HG02870 (cell line): ENCODE data around the gene RPL27A.

ENCODE experiments used
- ATAC-seq: cut with Tn5 transposase; IDR thresholded peaks from one replicate; pipeline ENCODE4 v1.9.1; 2021; ENCODE audit warnings: mild to moderate bottlenecking, moderate library complexity; ENCODE audit not compliant: unreplicated experiment

RPL27A gene

GRCh38 chr11:8672346-8672745 is 10.2 kb upstream of the RPL27A start:
- no peak for ATAC-seq

GRCh38 chr11:8674859-8675258 is 7.7 kb upstream of the RPL27A start:
- no peak for ATAC-seq

- no peak for ATAC-seq
Measured at GRCh38 chr11:8676458-8676857, 6.1 kb upstream of the RPL27A start.

GRCh38 chr11:8679006-8679405 is 3.6 kb upstream of the RPL27A start:
- no peak for ATAC-seq

GRCh38 chr11:8681837-8682302 is 722 bp upstream of the RPL27A start:
- no peak for ATAC-seq

GRCh38 chr11:8683115-8683807 is 669 bp downstream of the RPL27A start:
- ATAC-seq: no peak

GRCh38 chr11:8684600-8685290 is 2.2 kb downstream of the RPL27A start:
- no peak for ATAC-seq

- no peak for ATAC-seq
Measured at GRCh38 chr11:8685306-8685705, 2.7 kb downstream of the RPL27A start.

GRCh38 chr11:8685820-8686219 is 3.2 kb downstream of the RPL27A start:
- no peak for ATAC-seq

GRCh38 chr11:8686325-8686724 is 3.7 kb downstream of the RPL27A start:
- ATAC-seq: no peak

GRCh38 chr11:8688414-8689362 is 6.1 kb downstream of the RPL27A start:
- ATAC-seq: peak; percentile 94

GRCh38 chr11:8689726-8690255 is 7.2 kb downstream of the RPL27A start:
- no peak for ATAC-seq

GRCh38 chr11:8690374-8691342 is 8.1 kb downstream of the RPL27A start:
- ATAC-seq: no peak

GRCh38 chr11:8691601-8692000 is 9.0 kb downstream of the RPL27A start:
- no peak for ATAC-seq

- ATAC-seq: no peak
Measured at GRCh38 chr11:8692417-8692816, 9.8 kb downstream of the RPL27A start.

- ATAC-seq: no peak
Measured at GRCh38 chr11:8693010-8693551, 10.5 kb downstream of the RPL27A start.

GRCh38 chr11:8693555-8693954 is 11.0 kb downstream of the RPL27A start:
- ATAC-seq: no peak

- no peak for ATAC-seq
Measured at GRCh38 chr11:8694137-8694536, 11.5 kb downstream of the RPL27A start.

- ATAC-seq: no peak
Measured at GRCh38 chr11:8697054-8697453, 14.5 kb downstream of the RPL27A start.

GRCh38 chr11:8698379-8698851 is 15.8 kb downstream of the RPL27A start:
- no peak for ATAC-seq
